CD4-positive, alpha-beta T cell treated with Interleukin-10 for 1 hour (primary cell): Measurements from ENCODE around the gene RPE.
A peak's percentile ranks its signal among the peaks of the same experiment; 100 is the strongest.

Source experiments
- DNase-seq: peaks from one replicate; pipeline ENCODE4 v3.0.0-alpha.2; 2020

RPE gene

GRCh38 chr2:210002158-210003157, at the start of gene RPE:
TSS of gene RPE (plus strand) at chr2:210002638. CDS start at chr2:210002662, 24 bp downstream.
- peak; percentile 96 for DNase-seq

DNA sequence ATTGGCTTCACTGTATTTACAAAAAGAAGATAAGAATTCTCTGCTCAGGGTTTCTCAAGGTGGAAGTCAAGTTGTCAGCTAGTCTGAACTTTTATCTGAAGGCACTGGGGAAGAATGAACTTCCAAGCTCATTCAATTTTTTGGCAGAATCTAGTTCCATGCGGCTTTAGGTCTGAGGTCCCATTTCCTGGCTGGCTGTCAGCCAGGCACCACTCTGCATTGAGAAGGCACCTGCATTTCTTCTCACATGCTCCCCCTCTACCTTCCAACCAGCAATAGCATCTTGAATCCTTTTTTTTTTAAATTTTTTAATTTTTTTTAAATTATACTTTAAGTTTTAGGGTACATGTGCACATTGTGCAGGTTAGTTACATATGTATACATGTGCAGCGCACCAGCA, 46.2 kb upstream of the RPE start:
- no peak for DNase-seq

- DNase-seq = no peak
These were observed 44.4 kb upstream of the RPE start for GRCh38 chr2:209958016-209958415.

DNA sequence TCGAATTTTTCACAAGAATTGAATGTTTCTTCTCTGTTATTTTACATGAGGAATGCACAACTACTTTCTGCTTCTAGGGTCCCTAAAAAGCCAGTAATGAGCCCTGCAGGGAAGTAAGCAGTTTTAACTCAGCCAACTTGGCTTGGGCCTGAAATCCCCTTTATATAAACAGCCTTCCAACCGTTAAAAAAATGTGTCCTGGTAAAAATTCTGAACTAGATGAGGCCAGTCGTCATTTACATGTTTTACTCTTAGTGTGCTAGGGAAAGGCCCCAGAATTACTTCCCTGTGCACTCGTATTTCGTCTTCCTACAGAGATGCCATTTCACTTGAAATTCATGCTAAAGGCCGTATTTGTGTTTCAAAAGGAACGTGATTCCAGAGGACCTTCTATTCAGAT, 42.4 kb upstream of the RPE start:
- no peak for DNase-seq

- peak; percentile 37 for DNase-seq
These were observed 41.5 kb upstream of the RPE start for GRCh38 chr2:209960676-209961630.

DNA sequence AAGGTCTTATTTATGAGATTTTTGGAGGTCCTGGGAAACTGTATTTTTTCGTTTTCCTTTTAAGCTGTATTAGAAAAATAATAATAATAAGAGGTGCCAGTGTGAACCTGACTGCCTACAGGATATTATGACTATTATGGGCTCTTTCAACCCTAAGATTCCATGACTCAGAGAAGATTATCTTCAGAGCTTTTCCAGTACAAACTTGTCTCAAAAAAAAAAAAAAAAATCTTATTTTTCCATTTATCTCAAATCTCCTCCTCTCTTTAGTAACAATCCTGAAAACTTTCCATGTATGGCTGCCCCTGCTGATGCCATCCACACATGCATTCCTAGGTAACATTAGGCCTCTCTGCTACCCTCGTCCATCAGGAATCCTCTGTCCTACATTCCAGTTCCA, 36.7 kb upstream of the RPE start:
- DNase-seq = no peak

- DNase-seq = no peak
These were observed 32.7 kb upstream of the RPE start for GRCh38 chr2:209969692-209970091.

- DNase-seq = no peak
These were observed 32.2 kb upstream of the RPE start for GRCh38 chr2:209970271-209970670.

GRCh38 chr2:209970711-209971110, 31.7 kb upstream of the RPE start:
- no peak for DNase-seq

- no peak for DNase-seq
These were observed 29.1 kb upstream of the RPE start for GRCh38 chr2:209973328-209973727.

DNA sequence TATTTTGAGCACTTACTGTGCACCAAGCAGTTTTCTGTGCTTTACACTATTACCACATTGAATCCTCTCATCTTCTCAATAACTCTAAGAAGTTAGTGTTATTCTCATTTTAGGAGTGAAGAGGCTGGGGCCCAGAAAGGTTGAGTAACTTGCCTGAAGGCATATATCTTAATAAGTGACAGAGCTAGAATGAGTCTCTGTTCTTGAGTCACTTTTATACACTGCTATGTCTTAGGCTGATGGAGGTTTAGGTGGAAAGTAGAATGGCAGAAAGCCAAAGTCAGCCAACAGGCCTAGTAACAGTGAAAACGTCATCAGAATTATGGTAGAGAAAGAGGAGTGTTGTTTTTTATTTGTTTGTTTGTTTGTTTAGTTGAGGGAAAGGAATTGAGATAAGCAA, 27.9 kb upstream of the RPE start:
- no peak for DNase-seq

DNA sequence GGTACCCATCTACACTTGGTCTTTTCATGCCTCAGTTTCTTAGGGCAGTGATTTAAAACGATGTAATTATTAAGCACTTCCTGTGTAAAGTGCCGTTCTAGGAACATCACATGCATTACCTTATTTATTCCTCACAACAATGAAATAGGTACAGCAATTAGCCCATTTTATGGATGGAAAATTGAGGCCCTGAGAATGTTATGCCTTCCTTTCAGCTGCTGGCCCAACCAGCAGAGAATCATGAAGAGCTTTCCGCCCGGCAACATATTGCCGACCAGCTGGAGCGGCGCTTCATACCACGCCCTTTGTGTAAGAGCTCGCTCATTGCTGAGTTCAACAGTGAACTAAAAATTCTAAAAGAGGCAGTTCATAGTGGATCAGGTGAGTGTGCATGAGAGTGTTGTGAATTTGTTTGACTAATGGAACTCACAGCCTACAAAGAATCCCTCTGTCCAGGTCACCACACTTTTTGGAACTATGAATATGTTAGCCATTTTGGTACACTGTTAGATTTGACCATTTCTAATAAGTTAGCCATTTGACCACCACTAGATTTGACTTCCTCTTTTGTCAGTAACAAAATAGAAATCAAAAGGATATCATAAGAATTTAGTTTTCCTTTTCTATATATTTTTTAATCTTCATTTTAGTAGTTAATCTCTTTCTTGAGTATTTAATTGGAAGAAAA, 25.6 kb upstream of the RPE start:
- DNase-seq = no peak

GRCh38 chr2:209977386-209978239, 24.8 kb upstream of the RPE start:
- DNase-seq = peak; percentile 59

DNA sequence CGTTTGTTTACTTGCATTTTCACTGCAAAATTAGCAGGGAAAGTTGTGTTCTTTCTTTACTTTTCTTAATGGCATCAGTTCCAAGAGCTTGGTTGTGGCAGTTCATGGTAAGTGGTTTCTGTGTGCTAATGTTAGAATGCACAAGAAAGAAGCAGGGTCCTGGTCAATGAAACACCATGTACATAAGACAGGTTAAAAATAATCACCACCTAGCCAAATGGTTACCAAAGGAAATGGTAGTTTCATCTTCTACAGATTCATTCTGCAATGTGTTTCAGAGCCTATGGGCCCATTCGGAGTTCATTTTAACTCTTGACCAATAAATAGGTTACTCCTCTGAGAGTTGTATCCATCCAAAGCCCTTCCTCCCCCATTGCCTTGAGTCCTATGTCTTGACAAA, 18.1 kb upstream of the RPE start:
- DNase-seq = no peak

DNA sequence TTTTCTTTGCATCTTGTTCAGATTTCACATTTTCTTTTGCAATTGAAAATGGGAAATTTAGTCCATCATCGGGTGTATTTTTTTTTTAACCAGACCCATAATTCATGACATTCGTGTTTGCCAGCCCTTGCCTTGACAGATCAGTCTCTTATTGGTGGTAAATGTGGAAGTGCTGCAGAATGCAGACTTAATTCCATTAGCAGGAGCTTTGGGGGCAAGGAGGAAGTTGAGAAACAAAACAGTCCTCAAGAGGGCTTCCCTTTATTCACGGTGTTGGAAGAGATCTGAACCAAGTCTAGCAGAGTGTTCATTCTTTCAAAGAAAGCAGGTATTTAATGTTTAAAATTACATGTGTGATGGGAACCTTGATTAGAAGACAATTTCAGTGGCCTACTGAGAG, 16.6 kb upstream of the RPE start:
- no peak for DNase-seq

DNA sequence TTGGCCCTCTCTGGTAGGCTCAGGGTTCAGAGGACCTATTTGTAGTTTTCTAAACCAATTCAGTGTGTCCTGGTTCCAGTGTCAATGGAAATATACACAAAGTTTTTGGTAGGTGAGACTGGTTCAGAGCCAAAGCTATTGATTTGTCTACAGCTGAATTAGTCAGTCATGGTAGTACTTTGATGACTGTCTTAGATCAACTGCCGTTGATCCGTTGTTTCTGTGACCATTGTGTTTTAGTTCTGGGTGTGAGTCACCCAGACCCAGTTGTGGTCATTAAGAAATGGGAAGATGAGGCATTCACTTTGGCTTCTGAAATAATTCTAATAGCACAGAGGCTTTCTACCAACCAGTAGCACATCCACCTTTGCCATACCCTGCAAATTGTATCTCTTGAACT, 16.0 kb upstream of the RPE start:
- no peak for DNase-seq

- no peak for DNase-seq
These were observed 14.4 kb upstream of the RPE start for GRCh38 chr2:209988010-209988409.

- DNase-seq = no peak
These were observed 11.6 kb upstream of the RPE start for GRCh38 chr2:209990838-209991237.

- DNase-seq = no peak
These were observed 8.5 kb upstream of the RPE start for GRCh38 chr2:209993968-209994367.

DNA sequence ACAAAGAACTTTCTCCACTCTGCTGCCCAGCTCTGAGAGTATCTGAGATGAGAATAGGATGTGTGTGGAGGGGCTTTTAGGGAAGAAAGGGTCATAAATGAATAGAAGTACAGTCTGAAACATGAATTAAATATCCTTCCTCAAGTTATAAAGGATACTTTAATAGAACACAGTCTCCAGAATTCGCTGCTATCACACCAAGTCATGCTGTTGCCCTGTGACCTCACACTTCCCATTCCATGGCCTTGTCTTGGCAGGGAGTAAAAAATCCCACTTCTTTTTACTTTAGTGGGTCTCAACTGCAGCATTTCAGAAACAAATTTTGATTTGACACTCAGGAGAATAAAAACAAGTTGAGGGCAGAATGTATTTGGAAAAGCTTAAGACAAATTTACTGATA, 3.8 kb upstream of the RPE start:
- no peak for DNase-seq

DNA sequence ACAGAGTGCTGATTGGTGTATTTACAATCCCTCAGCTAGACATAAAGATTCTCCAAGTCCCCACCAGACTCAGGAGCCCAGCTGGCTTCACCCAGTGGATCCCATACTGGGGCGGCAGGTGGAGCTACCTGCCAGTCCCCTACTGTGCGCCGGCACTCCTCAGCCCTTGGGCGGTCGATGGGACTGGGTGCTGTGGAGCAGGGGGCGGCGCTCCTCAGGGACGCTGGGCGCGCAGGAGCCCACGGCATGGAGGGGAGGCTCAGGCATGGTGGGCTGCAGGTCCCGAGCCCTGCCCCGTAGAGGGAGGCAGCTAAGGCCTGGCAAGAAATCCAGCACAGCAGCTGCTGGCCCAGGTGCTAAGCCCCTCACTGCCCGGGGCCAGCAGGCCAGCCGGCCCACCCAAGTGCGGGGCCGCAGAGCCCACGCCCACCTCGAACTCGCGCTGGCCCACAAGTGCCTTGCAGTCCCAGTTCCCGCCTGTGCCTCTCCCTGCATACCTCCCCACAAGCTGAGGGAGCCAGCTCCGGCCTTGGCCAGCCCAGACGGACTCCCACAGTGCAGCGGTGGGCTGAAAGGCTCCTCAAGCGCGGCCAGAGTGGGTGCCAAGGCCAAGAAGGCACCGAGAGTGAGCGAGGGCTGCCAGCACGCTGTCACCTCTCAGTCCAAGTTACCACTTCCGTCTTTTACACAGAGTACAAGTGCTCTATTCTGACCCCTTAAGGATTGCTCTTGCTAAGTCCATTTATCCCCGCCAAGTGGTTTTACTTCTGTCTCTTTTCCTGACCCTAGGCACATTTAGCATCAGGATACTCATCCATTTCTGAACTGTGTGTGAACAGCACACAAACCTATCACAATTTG, 1.7 kb upstream of the RPE start:
- DNase-seq = no peak
